Karpas-422 (cell line): ENCODE results near the gene MUC5AC. TPM values are rescaled to one million over a fixed set of nuclear protein-coding genes. Genes with fewer than 3 reads are reported as not detected.

Experiments
- DNase-seq: peaks from one replicate; pipeline ENCODE4 v3.0.0-alpha.2; 2015
- H2AFZ ChIP-seq: fragments of 200-600 bp; sonication (generic); 2 replicates; pipeline ENCODE4 v1.6.1; 2014; ENCODE audit warnings: antibody characterized with exemption, low read length, mixed read lengths
- H3K27ac ChIP-seq: fragments of 200-600 bp; sonication (generic); 2 replicates; pipeline ENCODE4 v1.5.1; 2014; ENCODE audit warnings: mild to moderate bottlenecking, low read length, moderate library complexity
- H3K27me3 ChIP-seq: fragments of 200-600 bp; sonication (generic); 2 replicates; pipeline ENCODE4 v1.6.1; 2014; ENCODE audit warnings: low read length, mixed read lengths
- H3K36me3 ChIP-seq: fragments of 200-600 bp; sonication (generic); 2 replicates; pipeline ENCODE4 v1.6.1; 2014; ENCODE audit warnings: low read length, mixed read lengths; ENCODE audit not compliant: insufficient read depth
- H3K4me1 ChIP-seq: fragments of 200-600 bp; sonication (generic); 2 replicates; pipeline ENCODE4 v1.6.1; 2014; ENCODE audit warnings: mild to moderate bottlenecking, low read length, mixed read lengths
- H3K4me2 ChIP-seq: fragments of 200-600 bp; sonication (generic); 2 replicates; pipeline ENCODE4 v1.6.1; 2014; ENCODE audit warnings: low read length, low read depth, mild to moderate bottlenecking; ENCODE audit not compliant: poor library complexity, severe bottlenecking
- H3K4me3 ChIP-seq: fragments of 200-600 bp; sonication (generic); 2 replicates; pipeline ENCODE4 v1.5.1; 2014; ENCODE audit warnings: mild to moderate bottlenecking, antibody characterized with exemption, low read length, mixed read lengths
- H3K79me2 ChIP-seq: fragments of 200-600 bp; sonication (generic); 2 replicates; pipeline ENCODE4 v1.6.1; 2014; ENCODE audit warnings: mild to moderate bottlenecking, low read length, mixed read lengths
- H3K9ac ChIP-seq: fragments of 200-600 bp; sonication (generic); 2 replicates; pipeline ENCODE4 v1.6.0; 2014; ENCODE audit warnings: low read length
- H3K9me2 ChIP-seq: fragments of 200-600 bp; sonication (generic), shearing (Covaris generic); replicated peaks from 2 replicates; pipeline ENCODE4 v1.6.0; 2014; ENCODE audit warnings: mild to moderate bottlenecking, low read length, moderate library complexity; ENCODE audit not compliant: insufficient read depth
- H3K9me3 ChIP-seq: fragments of 300-700, 200-600 bp; sonication (generic); 2 replicates; pipeline ENCODE4 v1.6.1; 2014; ENCODE audit warnings: low read length, mixed read lengths
- H4K20me1 ChIP-seq: fragments of 200-600 bp; sonication (generic); 2 replicates; pipeline ENCODE4 v1.6.1; 2014; ENCODE audit warnings: mild to moderate bottlenecking, antibody characterized with exemption, low read length, low read depth; ENCODE audit not compliant: insufficient read depth
- total RNA-seq: library from RNA; depleted of rRNA; stranded (reverse); fragments of >200 nt; shearing (Covaris generic); gene quantifications from 2 replicates; pipeline ENCODE4 v1.2.3, GENCODE V29; 2014; ENCODE audit warnings: low replicate concordance

Gene MUC5AC
- total RNA-seq, 1 experiment from 2014 or later: not detected

DNA sequence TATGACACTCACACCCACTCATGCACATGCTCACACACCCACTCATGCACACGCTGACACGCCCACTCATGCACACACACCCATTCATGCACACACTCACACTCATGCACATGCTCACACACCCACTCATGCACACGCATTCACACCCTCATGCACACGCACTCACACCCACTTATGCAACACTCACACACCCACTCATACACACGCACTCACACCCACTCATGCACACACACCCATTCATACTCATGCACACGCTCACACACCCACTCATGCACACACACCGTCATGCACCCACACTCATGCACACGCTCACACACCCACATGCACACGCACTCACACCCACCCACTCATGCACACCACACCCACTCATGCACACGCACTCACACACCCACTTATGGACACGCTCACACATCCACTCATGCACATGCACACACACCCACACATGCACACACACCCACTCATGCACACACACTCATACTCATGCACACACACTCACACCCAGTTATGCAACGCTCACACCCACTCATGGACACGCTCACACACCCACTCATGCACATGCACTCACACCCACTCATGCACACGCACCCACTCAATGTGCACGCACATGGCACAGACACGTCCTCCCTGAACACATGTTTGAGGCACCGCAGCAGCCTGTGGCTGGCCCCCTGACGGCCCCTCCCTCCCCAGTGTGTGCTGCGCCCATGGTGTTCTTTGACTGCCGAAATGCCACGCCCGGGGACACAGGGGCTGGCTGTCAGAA lies 17.9 kb downstream of the MUC5AC start:
- Histone ChIP-seq H3K27me3 (no peaks in the 10 kb centered on the region), H3K4me2 (no peak overlapping the region), H4K20me1 (no peaks in the 10 kb centered on the region), H3K36me3 (no peaks in the 10 kb centered on the region), H3K4me1 (no peaks in the 10 kb centered on the region), H3K79me2 (no peaks in the 10 kb centered on the region), H3K4me3 (no peak overlapping the region), H3K9me3 (peaks cover 13% of the 10 kb centered on the region), H3K27ac (no peak overlapping the region), H3K9me2 (no peaks in the 10 kb centered on the region), H3K9ac (no peak overlapping the region), H2AFZ (no peak overlapping the region)
- DNase-seq: no peak

DNA sequence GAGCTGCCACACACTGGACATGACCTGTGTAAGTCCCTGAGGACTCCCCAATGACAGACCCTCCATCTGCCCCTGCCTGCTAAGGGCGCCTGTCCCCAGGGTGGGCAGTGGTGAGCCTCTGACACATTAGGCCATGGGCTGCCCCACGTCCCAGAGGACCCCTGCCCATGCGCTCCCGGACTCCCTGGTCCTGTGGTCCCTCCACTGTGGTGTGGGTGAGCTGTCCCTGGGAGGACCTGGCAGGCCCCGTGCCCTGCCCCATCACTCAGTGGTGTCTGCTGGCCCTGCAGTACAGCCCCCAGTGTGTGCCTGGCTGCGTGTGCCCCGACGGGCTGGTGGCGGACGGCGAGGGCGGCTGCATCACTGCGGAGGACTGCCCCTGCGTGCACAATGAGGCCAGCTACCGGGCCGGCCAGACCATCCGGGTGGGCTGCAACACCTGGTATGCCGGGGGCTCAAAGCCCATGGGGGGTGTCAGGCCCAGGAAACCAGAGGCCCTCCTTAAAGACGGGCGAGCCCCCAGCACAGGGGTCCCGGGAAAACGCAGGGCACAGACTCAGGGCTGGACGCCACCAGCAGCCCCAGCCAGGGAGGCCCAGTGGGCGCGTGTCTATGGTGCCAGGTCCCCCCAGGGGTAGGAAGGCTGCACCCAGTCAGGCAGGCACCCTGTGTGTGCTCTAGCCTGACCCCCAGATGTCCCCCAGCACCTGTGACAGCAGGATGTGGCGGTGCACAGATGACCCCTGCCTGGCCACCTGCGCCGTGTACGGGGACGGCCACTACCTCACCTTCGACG lies 18.7 kb downstream of the MUC5AC start:
- no peaks in the 10 kb centered on the region for H3K9me2 ChIP-seq
- H3K4me2 ChIP-seq: no peak overlapping the region
- no peaks in the 10 kb centered on the region for H3K4me1 ChIP-seq
- H2AFZ ChIP-seq: no peak overlapping the region
- H3K79me2 ChIP-seq: no peaks in the 10 kb centered on the region
- H4K20me1 ChIP-seq: no peaks in the 10 kb centered on the region
- no peak for DNase-seq
- no peaks in the 10 kb centered on the region for H3K27me3 ChIP-seq
- no peak overlapping the region for H3K27ac ChIP-seq
- H3K9ac ChIP-seq: no peak overlapping the region
- H3K9me3 ChIP-seq: peaks cover 13% of the 10 kb centered on the region
- no peak overlapping the region for H3K4me3 ChIP-seq
- no peaks in the 10 kb centered on the region for H3K36me3 ChIP-seq

GRCh38 chr11:1177020-1177770 lies 19.4 kb downstream of the MUC5AC start:
- Histone ChIP-seq H3K9me2 (no peaks in the 10 kb centered on the region), H3K27me3 (no peaks in the 10 kb centered on the region), H3K9me3 (peaks cover 13% of the 10 kb centered on the region), H3K36me3 (no peaks in the 10 kb centered on the region), H3K4me1 (no peaks in the 10 kb centered on the region), H3K4me2 (no peak overlapping the region), H3K4me3 (no peak overlapping the region), H4K20me1 (no peaks in the 10 kb centered on the region), H2AFZ (no peak overlapping the region), H3K9ac (no peak overlapping the region), H3K27ac (no peak overlapping the region), H3K79me2 (no peaks in the 10 kb centered on the region)
- no peak for DNase-seq

DNA sequence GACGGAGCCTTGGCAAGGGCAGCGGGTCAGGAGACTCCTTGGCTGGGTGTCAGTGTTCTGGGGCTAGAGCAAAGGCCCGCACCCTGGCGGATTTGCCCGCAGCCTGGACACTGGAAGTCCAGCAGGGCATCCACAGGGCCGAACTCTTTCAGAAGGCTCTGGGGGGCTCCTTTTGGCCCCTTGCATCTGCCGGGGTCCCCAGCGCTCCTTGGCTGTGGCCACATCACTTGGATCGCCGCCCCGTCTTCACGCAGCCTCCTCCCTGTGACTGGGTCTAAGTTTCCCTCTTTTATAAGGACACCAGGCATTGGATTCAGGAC lies 20.0 kb downstream of the MUC5AC start:
- no peak overlapping the region for H2AFZ ChIP-seq
- no peak overlapping the region for H3K9ac ChIP-seq
- no peaks in the 10 kb centered on the region for H3K9me2 ChIP-seq
- H3K36me3 ChIP-seq: no peaks in the 10 kb centered on the region
- no peak for DNase-seq
- no peak overlapping the region for H3K4me3 ChIP-seq
- H4K20me1 ChIP-seq: no peaks in the 10 kb centered on the region
- H3K27me3 ChIP-seq: no peaks in the 10 kb centered on the region
- no peaks in the 10 kb centered on the region for H3K79me2 ChIP-seq
- no peak overlapping the region for H3K27ac ChIP-seq
- no peaks in the 10 kb centered on the region for H3K4me1 ChIP-seq
- H3K9me3 ChIP-seq: peaks cover 13% of the 10 kb centered on the region
- H3K4me2 ChIP-seq: no peak overlapping the region

GRCh38 chr11:1178201-1178885 lies 20.6 kb downstream of the MUC5AC start:
- Histone ChIP-seq H3K9ac (no peak overlapping the region), H3K4me3 (no peak overlapping the region), H3K27ac (no peak overlapping the region), H3K4me2 (no peak overlapping the region), H3K27me3 (no peaks in the 10 kb centered on the region), H2AFZ (no peak overlapping the region), H3K79me2 (no peaks in the 10 kb centered on the region), H3K36me3 (no peaks in the 10 kb centered on the region), H4K20me1 (no peaks in the 10 kb centered on the region), H3K4me1 (no peaks in the 10 kb centered on the region), H3K9me2 (no peaks in the 10 kb centered on the region), H3K9me3 (peaks cover 9% of the 10 kb centered on the region; the same call in 1 of the 2 replicates)
- DNase-seq: no peak

DNA sequence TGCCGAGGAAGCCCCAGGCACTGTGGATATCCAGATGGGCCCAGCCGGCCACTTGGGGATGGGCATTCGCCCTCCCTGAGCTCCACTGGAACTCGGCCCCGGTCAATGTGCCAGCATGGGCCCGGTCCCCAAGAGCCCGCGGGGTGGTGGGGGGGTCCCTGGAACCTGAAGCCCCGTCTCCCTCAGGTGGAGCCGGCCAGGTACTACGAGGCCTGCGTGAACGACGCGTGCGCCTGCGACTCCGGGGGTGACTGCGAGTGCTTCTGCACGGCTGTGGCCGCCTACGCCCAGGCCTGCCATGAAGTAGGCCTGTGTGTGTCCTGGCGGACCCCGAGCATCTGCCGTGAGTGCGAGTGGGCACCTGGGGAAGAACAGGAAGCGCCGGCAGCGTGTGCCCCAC lies 21.2 kb downstream of the MUC5AC start:
- Histone ChIP-seq H3K4me3 (no peak overlapping the region), H3K79me2 (no peaks in the 10 kb centered on the region), H3K4me2 (no peak overlapping the region), H3K9me3 (peaks cover 5% of the 10 kb centered on the region; the same call in 1 of the 2 replicates), H4K20me1 (no peaks in the 10 kb centered on the region), H3K27ac (no peak overlapping the region), H2AFZ (no peak overlapping the region), H3K36me3 (no peaks in the 10 kb centered on the region), H3K4me1 (no peaks in the 10 kb centered on the region), H3K9me2 (no peaks in the 10 kb centered on the region), H3K9ac (no peak overlapping the region), H3K27me3 (no peaks in the 10 kb centered on the region)
- DNase-seq: no peak

GRCh38 chr11:1179641-1180040 lies 21.9 kb downstream of the MUC5AC start:
- no peak for DNase-seq
- H3K27ac ChIP-seq: no peak overlapping the region
- H3K4me2 ChIP-seq: no peak overlapping the region
- H3K27me3 ChIP-seq: no peaks in the 10 kb centered on the region
- H3K4me3 ChIP-seq: no peak overlapping the region
- no peak overlapping the region for H3K9ac ChIP-seq
- H3K9me3 ChIP-seq: no peaks in the 10 kb centered on the region; the same call in 1 of the 2 replicates
- H2AFZ ChIP-seq: no peak overlapping the region
- H3K9me2 ChIP-seq: no peaks in the 10 kb centered on the region
- H3K36me3 ChIP-seq: no peaks in the 10 kb centered on the region
- no peaks in the 10 kb centered on the region for H3K79me2 ChIP-seq
- H3K4me1 ChIP-seq: no peaks in the 10 kb centered on the region
- no peaks in the 10 kb centered on the region for H4K20me1 ChIP-seq
